Right forelimb (tissue), 1 donor: ENCODE data around the gene RFX2.
"Not testable (repeated sequence)": the region's sequence is repeated elsewhere in the genome, so short reads cannot be mapped to it uniquely, and the experiment has no call there.

ENCODE experiments used
- DNase-seq: peaks from one replicate; pipeline ENCODE4 v3.0.0-alpha.2; 2018

Gene RFX2

DNA sequence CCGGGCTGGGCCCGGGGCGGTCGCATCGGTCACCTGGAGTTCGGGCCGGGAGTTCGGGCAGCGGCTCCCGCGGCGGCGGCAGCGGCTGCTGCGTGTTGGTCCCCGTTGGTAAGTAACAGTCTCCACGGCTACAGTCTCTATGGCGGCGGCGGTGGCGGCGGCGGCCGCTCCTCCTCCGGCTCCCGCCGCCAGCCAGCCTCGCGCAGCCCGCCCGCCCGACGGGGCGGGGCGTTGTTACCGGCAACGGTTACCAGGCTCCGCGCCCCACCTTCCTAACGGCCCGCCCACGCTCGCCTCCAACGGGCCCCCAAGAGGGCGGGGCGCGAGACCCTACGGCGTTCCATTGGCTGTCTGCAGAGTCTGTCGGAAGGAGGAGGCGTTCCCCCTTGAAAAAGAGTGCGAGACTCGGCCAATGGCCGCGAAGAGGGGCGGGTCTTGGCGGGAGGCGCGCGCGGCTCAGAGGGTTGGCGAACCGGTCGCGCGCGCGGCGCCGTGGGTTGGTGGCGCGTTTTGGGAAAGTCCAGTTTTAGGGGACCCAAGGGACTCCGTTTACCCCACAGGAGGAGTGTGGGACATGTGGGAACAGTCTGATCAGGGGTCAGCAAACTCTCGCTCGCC is at the start of gene RFX2:
TSS of gene RFX2 (minus strand) at position 141 of the 618 bp plus-strand sequence. CDS start 63,004 bp downstream, outside the sequence.
- DNase-seq: peak; percentile 99

DNA sequence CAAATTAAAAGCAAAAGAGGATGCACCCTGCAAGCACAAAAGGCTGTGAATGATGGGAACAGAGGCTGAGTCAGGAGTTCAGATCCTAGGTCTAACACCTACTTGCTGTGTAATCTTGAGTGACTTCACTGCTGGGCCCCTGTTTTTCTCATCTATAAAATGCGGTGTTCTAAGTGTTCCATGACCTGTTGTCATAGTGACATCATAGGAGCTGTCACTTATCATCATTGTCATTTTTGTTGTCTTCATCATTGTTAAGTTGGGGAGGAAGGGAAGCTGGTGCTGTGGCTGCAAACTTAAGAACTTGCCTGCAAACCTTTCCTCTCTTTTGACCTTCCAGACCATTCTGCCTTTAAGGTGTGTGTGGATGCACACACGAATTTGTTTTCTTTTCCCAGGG is 45.7 kb upstream of the RFX2 start:
- DNase-seq: no peak

GRCh38 chr19:6150289-6150688 is 40.0 kb upstream of the RFX2 start:
- no peak for DNase-seq

- no peak for DNase-seq
These were observed 30.9 kb upstream of the RFX2 start for GRCh38 chr19:6141217-6141616.

DNA sequence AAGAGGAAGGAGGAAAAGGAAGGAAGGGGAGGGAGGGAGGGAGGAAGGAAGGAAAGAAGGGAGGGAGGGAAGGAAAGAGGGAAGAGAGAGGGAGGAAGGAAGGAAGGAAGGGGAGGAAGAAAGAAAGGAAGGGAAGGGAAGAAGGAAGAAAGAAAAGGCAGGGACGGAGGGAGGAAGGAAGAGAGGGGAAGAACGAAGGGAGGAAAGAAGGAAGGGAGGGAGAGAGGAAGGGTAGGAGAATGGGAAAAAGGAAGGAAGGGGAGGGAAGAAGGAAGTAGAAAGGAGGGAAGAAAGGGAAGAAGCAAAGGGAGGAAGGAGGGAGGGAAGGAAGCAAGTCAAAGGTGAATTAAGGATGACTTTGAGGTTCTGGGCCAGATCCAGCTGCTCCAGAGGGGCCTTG is 28.2 kb upstream of the RFX2 start:
- no peak for DNase-seq

DNA sequence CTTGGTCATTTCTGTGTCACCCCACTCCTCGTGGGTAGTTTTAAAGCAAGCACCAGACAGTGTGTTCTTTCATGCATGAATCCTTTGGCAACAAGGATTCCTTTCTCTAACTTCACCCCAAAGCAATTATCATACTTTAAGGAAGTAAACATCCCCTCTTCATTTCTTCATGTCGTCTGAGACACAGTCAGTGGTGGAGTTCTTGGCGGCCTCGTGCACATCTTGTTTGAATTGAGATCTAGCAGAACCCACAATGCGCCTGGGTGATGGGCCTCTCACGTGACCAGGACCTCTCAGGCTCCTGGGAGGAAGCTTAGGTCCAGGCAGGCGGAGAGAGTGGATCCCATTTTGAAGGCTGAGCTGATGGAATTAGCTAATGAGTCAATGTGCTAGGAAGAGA is 27.8 kb upstream of the RFX2 start:
- DNase-seq: no peak

DNA sequence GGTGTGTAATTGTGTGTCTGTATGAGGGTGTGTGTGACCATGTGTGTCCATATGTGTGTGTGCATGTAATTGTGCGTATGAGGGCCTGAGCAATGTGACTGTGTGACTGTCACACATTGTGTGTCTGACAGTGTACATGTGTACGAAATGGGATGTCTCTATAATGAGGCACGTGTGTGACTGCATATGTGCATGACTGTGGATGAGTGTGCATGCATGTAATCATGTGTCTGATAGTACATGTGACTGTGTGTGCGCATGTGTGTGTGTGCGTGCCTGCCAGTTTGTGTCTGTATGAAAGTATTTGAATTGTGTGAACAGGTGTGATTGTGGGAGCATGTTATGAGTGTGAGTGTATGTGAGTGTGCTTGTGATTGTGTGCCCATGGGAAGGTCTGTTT is 22.9 kb upstream of the RFX2 start:
- no peak for DNase-seq

DNA sequence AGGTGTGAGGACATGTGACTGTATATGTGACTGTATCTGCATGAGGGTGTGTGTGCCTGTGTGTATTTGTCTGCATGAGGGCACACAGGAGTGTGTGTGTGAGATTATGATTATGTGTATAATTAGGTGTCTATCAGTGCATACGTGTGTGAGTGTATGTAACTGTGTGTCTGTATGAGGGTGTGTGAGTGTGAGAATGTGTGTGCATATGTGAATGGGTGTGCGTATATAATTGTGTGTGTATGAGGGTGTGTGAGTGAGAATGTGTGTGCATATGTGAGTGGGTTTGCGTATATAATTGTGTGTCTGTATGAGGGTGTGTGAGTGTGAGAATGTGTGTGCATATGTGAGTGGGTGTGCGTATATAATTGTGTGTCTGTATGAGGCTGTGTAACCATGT is 22.2 kb upstream of the RFX2 start:
- DNase-seq: no peak

DNA sequence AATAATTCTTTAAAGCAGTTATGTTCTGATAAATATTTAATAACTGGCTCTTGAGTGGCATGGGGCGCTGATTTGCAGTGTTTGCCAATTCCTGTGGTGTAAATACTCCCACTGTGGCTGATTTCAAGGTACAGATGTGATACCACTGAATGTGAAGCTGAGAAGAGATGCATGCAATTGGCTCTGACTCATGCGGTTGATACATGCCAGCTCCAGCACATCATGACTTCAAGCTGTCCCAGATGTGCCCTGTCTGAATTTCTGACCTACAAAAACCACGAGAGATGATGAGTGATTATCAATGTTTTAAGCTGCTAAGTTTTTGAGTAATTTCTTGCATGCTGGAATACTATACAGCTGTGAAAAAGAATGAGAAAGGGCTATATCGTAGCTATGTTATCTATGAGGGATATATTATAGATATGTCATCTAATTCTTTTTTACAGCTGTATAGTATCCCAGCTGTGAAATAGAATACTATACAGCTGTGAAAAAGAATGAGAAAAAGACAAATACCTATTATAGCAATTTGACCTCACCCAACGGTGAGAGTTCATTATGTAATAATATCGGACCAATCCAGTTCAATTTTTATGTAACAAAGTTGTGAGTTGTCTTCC is 17.5 kb upstream of the RFX2 start:
- DNase-seq: no peak

- DNase-seq: no peak
These were observed 16.2 kb upstream of the RFX2 start for GRCh38 chr19:6126335-6126974.

GRCh38 chr19:6125571-6125989 is 15.3 kb upstream of the RFX2 start:
- DNase-seq: no peak

GRCh38 chr19:6119031-6119430 is 8.7 kb upstream of the RFX2 start:
- no peak for DNase-seq

DNA sequence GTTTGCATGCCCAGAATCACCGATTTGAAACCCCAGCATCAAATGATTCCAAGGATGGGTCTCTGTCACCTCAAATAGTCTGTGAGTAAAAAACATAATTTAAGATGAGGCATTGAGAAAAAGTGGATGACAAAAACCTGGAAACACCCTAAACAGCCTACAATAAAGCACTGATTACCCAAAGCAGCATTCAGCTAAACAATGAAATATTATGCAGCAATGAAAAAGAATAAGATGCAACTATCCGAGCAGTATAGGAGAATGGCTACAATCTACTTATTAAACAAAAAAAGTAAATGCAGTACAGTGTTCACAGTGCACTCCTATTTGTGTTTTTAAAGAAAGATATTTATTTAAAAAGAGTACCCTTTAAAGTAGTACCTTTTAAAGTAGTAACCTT is 7.7 kb upstream of the RFX2 start:
- DNase-seq: no peak

DNA sequence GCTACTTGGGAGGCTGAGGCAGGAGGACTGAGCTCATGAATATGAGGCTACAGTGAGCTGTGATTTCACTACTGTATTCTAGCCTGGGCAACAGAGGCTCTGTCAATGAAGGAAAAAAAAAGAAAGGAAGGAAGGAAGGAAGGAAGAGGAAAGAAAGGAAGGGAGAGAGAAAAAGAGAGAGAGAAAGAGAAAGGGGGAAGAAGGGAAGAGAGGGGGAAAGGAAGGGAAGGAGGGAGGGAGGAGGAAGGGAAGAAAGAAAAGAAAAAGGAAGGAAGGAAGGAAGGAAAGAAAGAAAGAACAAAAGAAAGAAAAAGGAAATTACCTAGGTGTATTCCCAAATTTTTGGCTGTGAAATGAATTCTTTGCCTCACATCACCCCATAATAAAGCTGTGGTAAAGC is 7.2 kb upstream of the RFX2 start:
- no peak for DNase-seq

- no peak for DNase-seq
These were observed 6.6 kb upstream of the RFX2 start for GRCh38 chr19:6116749-6117430.

- DNase-seq: no peak
These were observed 5.7 kb upstream of the RFX2 start for GRCh38 chr19:6115992-6116391.

- no peak for DNase-seq
These were observed 3.4 kb upstream of the RFX2 start for GRCh38 chr19:6113616-6114188.

DNA sequence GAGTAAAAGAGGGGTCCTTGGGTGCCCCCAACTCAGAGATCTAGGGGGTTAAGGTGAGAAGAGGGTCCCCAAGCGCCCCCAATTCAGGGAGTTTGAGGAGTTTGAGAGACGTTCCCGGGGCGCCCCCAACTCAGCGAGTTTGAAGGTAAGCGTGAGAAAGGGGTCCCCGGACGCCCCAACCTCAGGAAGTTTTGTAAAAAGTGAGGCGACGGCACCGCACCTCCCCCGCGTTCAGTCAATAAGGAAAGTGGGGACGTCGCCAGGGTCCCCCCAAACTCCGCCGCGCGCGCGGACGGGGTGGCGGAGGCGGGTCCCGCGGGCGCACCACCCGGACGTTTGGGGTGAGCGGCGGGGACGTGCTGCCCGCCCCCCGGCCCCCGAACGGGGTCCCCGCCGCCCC is 353 bp downstream of the RFX2 start:
- DNase-seq: peak; percentile 50

DNA sequence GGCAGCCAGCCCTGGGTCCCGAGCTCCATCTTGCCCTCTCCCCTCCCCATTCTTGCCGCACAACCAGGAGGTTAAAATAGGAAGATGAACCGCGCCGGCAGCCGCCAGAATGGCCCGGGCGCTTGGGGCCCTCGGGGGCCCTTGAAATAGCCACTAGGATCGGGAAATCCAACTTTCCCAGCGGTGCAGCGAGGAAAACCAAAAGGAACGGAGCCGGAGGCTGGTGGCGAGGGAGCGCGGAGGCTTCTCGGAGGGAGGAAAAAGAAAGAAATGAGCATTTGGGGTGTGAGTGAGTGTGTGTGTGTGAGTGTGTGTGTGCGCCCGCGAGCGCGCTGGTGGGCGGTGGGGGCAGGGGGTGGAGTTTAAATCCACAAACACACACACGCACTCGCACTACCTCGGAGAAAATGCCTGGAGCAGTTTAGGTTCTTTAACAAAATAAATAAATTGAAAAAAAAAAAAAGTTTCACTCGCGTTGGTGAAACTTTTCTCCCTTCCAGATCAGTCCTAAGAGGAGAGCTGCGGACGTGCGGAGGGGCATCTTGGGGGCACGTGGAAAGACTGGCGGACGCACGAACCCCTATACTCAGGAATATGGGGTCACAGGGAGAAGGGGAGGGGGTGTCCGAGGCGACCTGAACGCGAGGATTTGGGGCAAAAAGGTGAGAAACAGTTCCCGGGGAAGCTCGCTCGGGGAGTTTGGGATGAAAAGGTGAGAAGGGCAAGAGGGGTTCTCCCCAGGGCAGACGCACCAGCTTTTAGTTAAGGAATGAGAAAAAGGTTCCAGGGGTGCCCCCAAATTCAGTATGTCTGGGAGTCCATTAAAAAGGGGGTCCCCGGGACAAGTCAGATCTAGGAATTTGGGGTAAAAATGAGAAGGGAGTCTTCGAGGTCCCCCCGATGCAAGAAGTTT is 1.3 kb downstream of the RFX2 start:
- DNase-seq: peak; percentile 83

DNA sequence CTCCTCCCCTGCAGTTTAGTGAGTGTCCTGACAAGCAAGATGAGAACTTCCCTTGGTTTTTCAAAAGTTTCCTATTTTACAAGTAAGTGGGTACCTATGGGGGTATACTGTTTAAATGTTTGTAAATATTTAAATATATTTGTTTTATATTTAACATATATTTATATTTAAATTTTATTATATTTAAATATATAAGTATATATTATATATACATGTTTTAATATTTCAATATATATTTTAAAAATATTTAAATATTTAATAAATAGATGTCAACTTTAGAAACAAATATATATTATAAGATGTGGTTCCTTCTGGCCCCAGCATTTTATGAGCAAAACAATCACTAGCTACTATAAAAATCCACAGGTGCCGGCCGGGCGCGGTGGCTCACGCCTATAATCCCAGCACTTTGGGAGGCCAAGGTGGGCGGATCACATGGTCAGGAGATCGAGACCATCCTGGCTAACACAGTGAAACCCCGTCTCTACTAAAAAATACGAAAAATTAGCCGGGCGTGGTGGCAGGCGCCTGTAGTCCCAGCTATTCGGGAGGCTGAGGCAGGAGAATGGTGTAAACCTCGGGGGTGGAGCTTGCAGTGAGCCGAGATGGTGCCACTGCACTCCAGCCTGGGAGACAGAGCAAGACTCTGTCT is 3.5 kb downstream of the RFX2 start:
- not testable (repeated sequence) for DNase-seq

GRCh38 chr19:6105444-6105843 is 4.9 kb downstream of the RFX2 start:
- no peak for DNase-seq

- DNase-seq: no peak
These were observed 6.4 kb downstream of the RFX2 start for GRCh38 chr19:6103894-6104293.
